K562 (cell line): ENCODE data around the gene SIMC1. TPM values are rescaled to one million over a fixed set of nuclear protein-coding genes. Genes with fewer than 3 reads are reported as not detected.
A peak's percentile ranks its signal among the peaks of the same experiment; 100 is the strongest.
"Not testable (repeated sequence)": the region's sequence is repeated elsewhere in the genome, so short reads cannot be mapped to it uniquely, and the experiment has no call there.

Experiments used
- ATAC-seq: fragments of 200-7000 bp; cut with Tn5 transposase; 3 replicates; pipeline ENCODE4 v1.9.1; 2020; ENCODE audit warnings: moderate library complexity
- BruUV-seq: library from RNA; stranded (reverse); fragments of 400-500 nt; replicated peaks from 2 replicates; lab custom pipeline; 2021; lab: Mats Ljungman, UMichigan
- CTCF ChIA-PET: fragments of 300-600 bp; formaldehyde crosslinking; extraction: SDS; loops from one replicate; lab custom pipeline; 2021; ENCODE audit warnings: low intra/inter-chr PET ratio; lab: Yijun Ruan, JAX
- POLR2A ChIA-PET: fragments of 300-600, 350-650 bp; sonication (Branson Sonifier 250); formaldehyde crosslinking; extraction: SDS; loops from one replicate; lab custom pipeline; 2021; ENCODE audit warnings: antibody characterized with exemption, inconsistent platforms; lab: Yijun Ruan, JAX
- DNase-seq, 4 experiments: peaks; one replicate each; pipeline versions ENCODE4 v3.0.0 to v3.0.0-alpha.2; 2011 to 2018; ENCODE audit warnings: low spot score in 3 of 4, mixed read lengths in 3 of 4; ENCODE audit errors: extremely low read depth in 1 of 4
- FAIRE-seq: peaks from 2 replicates; lab custom pipeline; 2011; peaks lifted over from hg19 to GRCh38; lab: Jason Lieb, UNC
- H2AFZ ChIP-seq: 2 replicates; pipeline ENCODE4 v1.6.0; 2011; ENCODE audit warnings: low read depth, low read length, control low read depth, inconsistent platforms
- H3K27ac ChIP-seq: fragments of 200-600 bp; 3 replicates; pipeline ENCODE4 v1.8.0; 2011; ENCODE audit warnings: low read depth, mild to moderate bottlenecking, control low read depth, inconsistent platforms, low read length, moderate library complexity, mixed read lengths; ENCODE audit errors: extremely low read depth
- H3K27me3 ChIP-seq, 2 experiments: fragments of 300-600 bp in 1 of 2; 2 replicates in 1 of 2; 3 replicates in 1 of 2; pipeline versions ENCODE4 v1.6.0 to v1.8.0; 2011; ENCODE audit warnings: inconsistent platforms in 2 of 2, low read length in 2 of 2, mild to moderate bottlenecking in 1 of 2, mixed read lengths in 1 of 2, moderate library complexity in 1 of 2; ENCODE audit not compliant: control insufficient read depth in 2 of 2, insufficient read depth in 2 of 2
- H3K36me3 ChIP-seq: fragments of 300-600 bp; 3 replicates; pipeline ENCODE4 v1.8.0; 2011; ENCODE audit warnings: mild to moderate bottlenecking, low read length, inconsistent platforms; ENCODE audit not compliant: control insufficient read depth, insufficient read depth
- H3K4me1 ChIP-seq, 2 experiments: fragments of 200-600 bp in 1 of 2; replicated peaks in 1 of 2; 2 replicates in 1 of 2; 3 replicates in 1 of 2; pipeline versions ENCODE4 v1.5.1 to v1.8.0; 2011; ENCODE audit warnings: inconsistent platforms in 2 of 2, low read length in 2 of 2, mild to moderate bottlenecking in 1 of 2, mixed read lengths in 1 of 2, moderate library complexity in 1 of 2; ENCODE audit not compliant: control insufficient read depth in 2 of 2, insufficient read depth in 2 of 2
- H3K4me2 ChIP-seq: 2 replicates; pipeline ENCODE4 v1.6.1; 2011; ENCODE audit warnings: low read length, control low read depth, inconsistent platforms, mixed read lengths; ENCODE audit not compliant: insufficient read depth
- H3K4me3 ChIP-seq: fragments of 200-600 bp; sonication (generic), shearing (Covaris generic); 2 replicates; pipeline ENCODE4 v1.5.1; 2016; ENCODE audit warnings: control low read depth, inconsistent platforms
- H3K79me2 ChIP-seq: fragments of 200-600 bp; 3 replicates; pipeline ENCODE4 v1.8.0; 2011; ENCODE audit warnings: low read length, inconsistent platforms; ENCODE audit not compliant: control insufficient read depth, insufficient read depth
- H3K9ac ChIP-seq, 2 experiments: 2 replicates each; pipeline versions ENCODE4 v1.6.0 to v1.6.1; 2011; ENCODE audit warnings: low read depth in 2 of 2, low read length in 2 of 2, control low read depth in 1 of 2, inconsistent platforms in 1 of 2, mild to moderate bottlenecking in 1 of 2, mixed read lengths in 1 of 2; ENCODE audit not compliant: insufficient read depth in 1 of 2
- H3K9me1 ChIP-seq: one replicate; pipeline ENCODE4 v1.6.0; 2011; ENCODE audit warnings: inconsistent platforms, mild to moderate bottlenecking, low read length, moderate library complexity; ENCODE audit not compliant: control insufficient read depth, insufficient read depth
- H3K9me3 ChIP-seq: replicated peaks from 2 replicates; pipeline ENCODE4 v1.5.1; 2011; ENCODE audit warnings: low read depth, low read length, inconsistent platforms; ENCODE audit not compliant: control insufficient read depth, insufficient read depth
- H4K20me1 ChIP-seq: replicated peaks from 2 replicates; pipeline ENCODE4 v1.6.1; 2011; ENCODE audit warnings: low read length, inconsistent platforms, mixed read lengths; ENCODE audit not compliant: control insufficient read depth, insufficient read depth
- CREM ChIP-seq: IDR thresholded peaks from 2 replicates; pipeline ENCODE4 v1.6.1; 2014; ENCODE audit warnings: antibody characterized with exemption, low read depth
- ETV1 ChIP-seq: fragments of 450-650 bp; conservative IDR thresholded peaks from 2 replicates; pipeline ENCODE4 v1.6.1; 2016; ENCODE audit warnings: missing genetic modification characterization, control low read depth, low read depth, missing compliant biosample characterization
- GATA2 ChIP-seq: sonication (generic); formaldehyde crosslinking; IDR thresholded peaks from 2 replicates; pipeline ENCODE4 v1.4.0; 2020; ENCODE audit warnings: mild to moderate bottlenecking, missing genetic modification reagents
- JUND ChIP-seq, 2 experiments: IDR thresholded peaks; 2 replicates in 1 of 2; 3 replicates in 1 of 2; pipeline ENCODE4 v1.6.1; 2011; ENCODE audit warnings: borderline replicate concordance in 2 of 2, low read depth in 2 of 2, low read length in 2 of 2, improper control_type of control experiment in 1 of 2, missing biosample characterization in 1 of 2, missing genetic modification characterization in 1 of 2, missing genetic modification reagents in 1 of 2
- RAD21 ChIP-seq, 2 experiments: fragments of 250-450 bp in 1 of 2; fragments of 450-650 bp in 1 of 2; sonication (Bioruptor Pico) in 1 of 2; formaldehyde crosslinking in 1 of 2; IDR thresholded peaks in 1 of 2; conservative IDR thresholded peaks in 1 of 2; 2 replicates each; pipeline versions ENCODE4 v1.4.0 to v1.8.0; 2020 to 2022; ENCODE audit warnings: mild to moderate bottlenecking in 2 of 2, moderate library complexity in 1 of 2
- RB1 ChIP-seq: fragments of 450-650 bp; IDR thresholded peaks from 2 replicates; pipeline ENCODE4 v1.6.1; 2017; ENCODE audit warnings: low read depth, mild to moderate bottlenecking
- ZFX ChIP-seq: sonication (generic); formaldehyde crosslinking; IDR thresholded peaks from 2 replicates; pipeline ENCODE4 v1.8.0; 2022; ENCODE audit warnings: mild to moderate bottlenecking, missing genetic modification reagents, moderate library complexity
- WGBS: fragments of 100-300 bp; shearing (Covaris generic); methylation state at CpG from one replicate; pipeline ENCODE4 v1.1.6; 2016; ENCODE audit warnings: low coverage, mixed read lengths; ENCODE audit not compliant: insufficient coverage; ENCODE audit errors: missing lambda C conversion rate; 5-methylcytosine and 5-hydroxymethylcytosine counted together
- in situ Hi-C: fragments of 300-500 bp; cut with MboI; formaldehyde crosslinking; loops from 4 replicates; pipeline ENCODE4 v1.15.0; 2018; ENCODE audit warnings: inconsistent platforms, mixed read lengths
- intact Hi-C: fragments of 100-400 bp; cut with micrococcal nuclease; formaldehyde crosslinking; loops from 2 replicates; pipeline ENCODE4 v1.14.2; 2022
- polyA plus RNA-seq, 8 experiments: library from polyadenylated mRNA; depleted of rRNA in 4 of 8; stranded (reverse) in 5 of 8; unstranded in 3 of 8; fragments of >200 nt; fragmentation: Nextera tagmentation in 2 of 8; fragmentation: Illumina TruSeq in 1 of 8; extraction: Ambion mirVana in 2 of 8; extraction: Trizol in 1 of 8; gene quantifications; 2 replicates each; pipeline versions ENCODE4 v1.2.1 to v1.2.3, GENCODE V29; 2011 to 2014; ENCODE audit warnings: inconsistent platforms in 1 of 8, missing spikeins in 1 of 8
- total RNA-seq, 7 experiments: library from RNA; depleted of rRNA in 6 of 7; stranded (reverse); fragments of >200 nt in 6 of 7; fragmentation: Illumina TruSeq in 2 of 7; extraction: Trizol in 2 of 7; gene quantifications; 2 replicates each; pipeline versions ENCODE4 v1.2.1 to v1.2.3, GENCODE V29; 2011 to 2021; ENCODE audit warnings: low replicate concordance in 1 of 7
- TF ChIP-seq, protein P1 (sequence below), 2 experiments: fragments of 450-650 bp; formaldehyde crosslinking in 1 of 2; IDR thresholded peaks; 2 replicates each; pipeline versions ENCODE4 v1.4.0 to v1.6.1; 2014 to 2020; ENCODE audit warnings: mild to moderate bottlenecking in 2 of 2, borderline replicate concordance in 1 of 2, low read depth in 1 of 2
- TF ChIP-seq, protein P2 (sequence below): fragments of 450-650 bp; formaldehyde crosslinking; IDR thresholded peaks from 2 replicates; pipeline ENCODE4 v1.4.0; 2020; ENCODE audit warnings: mild to moderate bottlenecking, moderate library complexity

Gene SIMC1
- total and polyA plus RNA-seq, 9 of the 15 experiments (the other 6 are each of a cell fraction or from before 2014, with no cell fraction given) = 7.2 to 36.3 (median 14.7) TPM

- DNase-seq = peak; percentile 8 to 74 (median 12)
- CTCF ChIA-PET; H3K36me3 ChIP-seq; H3K27ac ChIP-seq; H3K9me1 ChIP-seq; BruUV-seq; H3K27me3 ChIP-seq; H3K9ac ChIP-seq; H3K9me3 ChIP-seq; intact Hi-C loops; H4K20me1 ChIP-seq; H3K4me3 ChIP-seq; H3K79me2 ChIP-seq; H3K4me1 ChIP-seq; POLR2A ChIA-PET; H3K4me2 ChIP-seq; in situ Hi-C loops; TF ChIP-seq JUND (tag; IDR thresholded peaks at IDR 0.05; ENCODE audit: borderline replicate concordance, low read depth, low read length): not testable (repeated sequence)
- ATAC-seq = peak; percentile 75
- 0 out of 2 replicates have a peak overlapping the region, but pooled peaks have one; percentile 50 for H2AFZ ChIP-seq
- 7% methylated on average over 1 of the region's 1 CpG for WGBS
- peak; percentile 76 for FAIRE-seq
- 0 out of 2 replicates have a peak, but pooled peaks have one; percentile 12 for TF ChIP-seq CREM
- TF ChIP-seq JUND (IDR thresholded peaks at IDR 0.05; ENCODE audit: borderline replicate concordance, low read depth, low read length) = peak; percentile 8; the same call in 1 of the 2 replicates
- TF ChIP-seq GATA2 (CRISPR knock-in tag) = peak; percentile 77
- TF ChIP-seq, protein P1, sequence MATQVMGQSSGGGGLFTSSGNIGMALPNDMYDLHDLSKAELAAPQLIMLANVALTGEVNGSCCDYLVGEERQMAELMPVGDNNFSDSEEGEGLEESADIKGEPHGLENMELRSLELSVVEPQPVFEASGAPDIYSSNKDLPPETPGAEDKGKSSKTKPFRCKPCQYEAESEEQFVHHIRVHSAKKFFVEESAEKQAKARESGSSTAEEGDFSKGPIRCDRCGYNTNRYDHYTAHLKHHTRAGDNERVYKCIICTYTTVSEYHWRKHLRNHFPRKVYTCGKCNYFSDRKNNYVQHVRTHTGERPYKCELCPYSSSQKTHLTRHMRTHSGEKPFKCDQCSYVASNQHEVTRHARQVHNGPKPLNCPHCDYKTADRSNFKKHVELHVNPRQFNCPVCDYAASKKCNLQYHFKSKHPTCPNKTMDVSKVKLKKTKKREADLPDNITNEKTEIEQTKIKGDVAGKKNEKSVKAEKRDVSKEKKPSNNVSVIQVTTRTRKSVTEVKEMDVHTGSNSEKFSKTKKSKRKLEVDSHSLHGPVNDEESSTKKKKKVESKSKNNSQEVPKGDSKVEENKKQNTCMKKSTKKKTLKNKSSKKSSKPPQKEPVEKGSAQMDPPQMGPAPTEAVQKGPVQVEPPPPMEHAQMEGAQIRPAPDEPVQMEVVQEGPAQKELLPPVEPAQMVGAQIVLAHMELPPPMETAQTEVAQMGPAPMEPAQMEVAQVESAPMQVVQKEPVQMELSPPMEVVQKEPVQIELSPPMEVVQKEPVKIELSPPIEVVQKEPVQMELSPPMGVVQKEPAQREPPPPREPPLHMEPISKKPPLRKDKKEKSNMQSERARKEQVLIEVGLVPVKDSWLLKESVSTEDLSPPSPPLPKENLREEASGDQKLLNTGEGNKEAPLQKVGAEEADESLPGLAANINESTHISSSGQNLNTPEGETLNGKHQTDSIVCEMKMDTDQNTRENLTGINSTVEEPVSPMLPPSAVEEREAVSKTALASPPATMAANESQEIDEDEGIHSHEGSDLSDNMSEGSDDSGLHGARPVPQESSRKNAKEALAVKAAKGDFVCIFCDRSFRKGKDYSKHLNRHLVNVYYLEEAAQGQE (IDR thresholded peaks at IDR 0.05; ENCODE audit: borderline replicate concordance) = peak; percentile 48; the same call in 1 of the 2 replicates
- TF ChIP-seq, protein P1 (CRISPR knock-in tag; IDR thresholded peaks at IDR 0.05; ENCODE audit: low read depth) = not testable (repeated sequence)
- 0 out of 2 replicates have a peak, but pooled peaks have one; percentile 28 for TF ChIP-seq ETV1 (tag)
- TF ChIP-seq ZFX = 0 out of 2 replicates have a peak, but pooled peaks have one; percentile 29
- 0 out of 2 replicates have a peak, but pooled peaks have one; percentile 17 for TF ChIP-seq RB1
- TF ChIP-seq, protein P2, sequence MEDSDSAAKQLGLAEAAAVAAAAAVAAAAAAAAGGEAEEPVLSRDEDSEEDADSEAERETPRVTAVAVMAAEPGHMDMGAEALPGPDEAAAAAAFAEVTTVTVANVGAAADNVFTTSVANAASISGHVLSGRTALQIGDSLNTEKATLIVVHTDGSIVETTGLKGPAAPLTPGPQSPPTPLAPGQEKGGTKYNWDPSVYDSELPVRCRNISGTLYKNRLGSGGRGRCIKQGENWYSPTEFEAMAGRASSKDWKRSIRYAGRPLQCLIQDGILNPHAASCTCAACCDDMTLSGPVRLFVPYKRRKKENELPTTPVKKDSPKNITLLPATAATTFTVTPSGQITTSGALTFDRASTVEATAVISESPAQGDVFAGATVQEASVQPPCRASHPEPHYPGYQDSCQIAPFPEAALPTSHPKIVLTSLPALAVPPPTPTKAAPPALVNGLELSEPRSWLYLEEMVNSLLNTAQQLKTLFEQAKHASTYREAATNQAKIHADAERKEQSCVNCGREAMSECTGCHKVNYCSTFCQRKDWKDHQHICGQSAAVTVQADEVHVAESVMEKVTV (CRISPR knock-in tag) = peak; percentile 64
- TF ChIP-seq RAD21 (CRISPR knock-in tag; conservative IDR thresholded peaks at IDR 0.05 in 1 of 2, IDR thresholded peaks at IDR 0.05 in 1 of 2) = peak; percentile 61 to 80
These were observed 3.1 kb upstream of the SIMC1 start for GRCh38 chr5:176235155-176235554.
